Liver (tissue), 3 donors: ENCODE measurements around the gene ZMYM1.

Source experiments
- CTCF ChIP-seq: fragments of 150-350 bp; IDR thresholded peaks from 2 replicates; pipeline ENCODE4 v1.5.1; 2017; ENCODE audit warnings: improper control_type of control experiment, low read depth, low read length; ENCODE audit not compliant: missing input control
- FOXA1 ChIP-seq: IDR thresholded peaks from 2 replicates; pipeline ENCODE4 v1.6.1; 2016; ENCODE audit warnings: antibody characterized with exemption
- HNF4A ChIP-seq, 2 donors: conservative IDR thresholded peaks; 2 replicates each; pipeline ENCODE4 v1.6.1; 2016; ENCODE audit warnings: antibody characterized with exemption in 2 of 2, mild to moderate bottlenecking in 2 of 2
- JUND ChIP-seq, 2 donors: IDR thresholded peaks; 2 replicates each; pipeline ENCODE4 v1.6.1; 2016; ENCODE audit warnings: antibody characterized with exemption in 2 of 2
- MAX ChIP-seq: IDR thresholded peaks from 2 replicates; pipeline ENCODE4 v1.6.1; 2016; ENCODE audit warnings: antibody characterized with exemption
- SP1 ChIP-seq: IDR thresholded peaks from 2 replicates; pipeline ENCODE4 v1.6.1; 2018; ENCODE audit warnings: antibody characterized with exemption, mild to moderate bottlenecking
- YY1 ChIP-seq: IDR thresholded peaks from 2 replicates; pipeline ENCODE4 v1.6.1; 2016; ENCODE audit warnings: antibody characterized with exemption, mild to moderate bottlenecking
- donor health status: healthy.
- donor health status: healthy.

GRCh38 chr1:35029761-35030160 lies 49.4 kb upstream of the ZMYM1 start:
- TF ChIP-seq CTCF (no peak), SP1 (no peak), YY1 (no peak), JUND (IDR thresholded peaks at IDR 0.05) (no peak), MAX (no peak), HNF4A (conservative IDR thresholded peaks at IDR 0.05) (no peak), FOXA1 (no peak)
